Thoracic aorta (tissue), 2 donors: Measurements from ENCODE around the gene MED4. TPM values are rescaled to one million over a fixed set of nuclear protein-coding genes. Genes with fewer than 3 reads are reported as not detected.
A peak's percentile ranks its signal among the peaks of the same experiment; 100 is the strongest.

Experiments used
- ATAC-seq: fragments of 150-250 bp; one replicate; pipeline ENCODE4 v1.8.0; 2017; ENCODE audit warnings: low read depth; ENCODE audit not compliant: insufficient number of reproducible peaks, low FRiP score
- DNase-seq: peaks from one replicate; pipeline ENCODE4 v3.0.0-alpha.2; 2020; ENCODE audit warnings: low spot score
- H3K27ac ChIP-seq, 2 donors: fragments of 200-600 bp; sonication (generic); 1 replicate in 1 of 2; 2 replicates in 1 of 2; pipeline ENCODE4 v1.5.1; 2016; ENCODE audit warnings: mild to moderate bottlenecking in 2 of 2, moderate library complexity in 2 of 2
- H3K27me3 ChIP-seq: fragments of 200-600 bp; sonication (generic); replicated peaks from 2 replicates; pipeline ENCODE4 v1.6.0; 2016; ENCODE audit warnings: mild to moderate bottlenecking; ENCODE audit not compliant: insufficient read depth
- H3K36me3 ChIP-seq: fragments of 200-600 bp; sonication (generic); one replicate; pipeline ENCODE4 v1.5.1; 2016
- H3K4me1 ChIP-seq, 2 donors: fragments of 200-600 bp; sonication (generic); 1 replicate in 1 of 2; 2 replicates in 1 of 2; pipeline versions ENCODE4 v1.5.1 to v1.6.0; 2016; ENCODE audit warnings: low read depth in 2 of 2, mild to moderate bottlenecking in 1 of 2; ENCODE audit not compliant: control insufficient read depth in 1 of 2
- H3K4me3 ChIP-seq: fragments of 200-600 bp; sonication (generic); 2 replicates; pipeline ENCODE4 v1.5.1; 2016; ENCODE audit warnings: mild to moderate bottlenecking
- H3K9me3 ChIP-seq: fragments of 200-600 bp; sonication (generic); 2 replicates; pipeline ENCODE4 v1.5.1; 2016
- CTCF ChIP-seq: fragments of 200-600 bp; sonication (generic); IDR thresholded peaks from one replicate; pipeline ENCODE4 v1.5.1; 2019; ENCODE audit warnings: antibody characterized with exemption
- total RNA-seq, 2 donors: library from RNA; depleted of rRNA; stranded (reverse); fragments of >200 nt; gene quantifications; one replicate each; pipeline versions ENCODE4 v1.1.0 to v1.2.3, GENCODE V29; 2016

Gene MED4
- total RNA-seq, 2 donors from 2014 or later, result 13.3 to 35.0 TPM

- no peak for DNase-seq
- peaks cover 17 to 23% of the 10 kb centered on the region in 2 donors for H3K4me1 ChIP-seq
- no peaks in the 10 kb centered on the region for H3K36me3 ChIP-seq
- TF ChIP-seq CTCF, result no peak
- no peaks in the 10 kb centered on the region for H3K27me3 ChIP-seq
- no peaks in the 10 kb centered on the region for H3K9me3 ChIP-seq
- no peak overlapping the region for H3K4me3 ChIP-seq
- no peak for ATAC-seq
- H3K27ac ChIP-seq, result peak overlapping the region; percentile 55 to 58
Observed at GRCh38 chr13:48110931-48111721, 16.2 kb upstream of the MED4 start.

GRCh38 chr13:48110132-48110868 is 15.4 kb upstream of the MED4 start:
- Histone ChIP-seq H3K9me3 (no peaks in the 10 kb centered on the region), H3K36me3 (no peaks in the 10 kb centered on the region), H3K4me3 (no peak overlapping the region), H3K27me3 (no peaks in the 10 kb centered on the region), H3K27ac (peak overlapping the region; percentile 55 to 58), H3K4me1 (peaks cover 17 to 23% of the 10 kb centered on the region in 2 donors)
- no peak for DNase-seq
- peak; percentile 38 for ATAC-seq
- TF ChIP-seq CTCF, result no peak

- H3K9me3 ChIP-seq, result no peaks in the 10 kb centered on the region
- no peak for ATAC-seq
- no peak for TF ChIP-seq CTCF
Observed at GRCh38 chr13:48108106-48108505, 13.2 kb upstream of the MED4 start.

GRCh38 chr13:48097793-48098192 is 2.9 kb upstream of the MED4 start:
- Histone ChIP-seq H3K4me3 (no peak overlapping the region), H3K36me3 (no peaks in the 10 kb centered on the region), H3K4me1 (peaks cover 13 to 16% of the 10 kb centered on the region in 2 donors), H3K27me3 (no peaks in the 10 kb centered on the region), H3K9me3 (no peaks in the 10 kb centered on the region), H3K27ac (no peak overlapping the region)
- no peak for TF ChIP-seq CTCF
- DNase-seq, result no peak
- ATAC-seq, result no peak

More at GRCh38 chr13:48108106-48108505, 13.2 kb upstream of the MED4 start:
- no peak for DNase-seq
- peaks cover 17 to 23% of the 10 kb centered on the region in 2 donors for H3K4me1 ChIP-seq
- no peak overlapping the region for H3K4me3 ChIP-seq
- H3K27me3 ChIP-seq, result no peaks in the 10 kb centered on the region
- no peak overlapping the region for H3K27ac ChIP-seq
- no peaks in the 10 kb centered on the region for H3K36me3 ChIP-seq

GRCh38 chr13:48096670-48097069 is 1.8 kb upstream of the MED4 start:
- peaks cover 16 to 19% of the 10 kb centered on the region in 2 donors for H3K4me1 ChIP-seq
- ATAC-seq (no peak), DNase-seq (no peak)
- H3K27me3 ChIP-seq, result no peaks in the 10 kb centered on the region
- no peaks in the 10 kb centered on the region for H3K9me3 ChIP-seq
- TF ChIP-seq CTCF, result no peak
- no peaks in the 10 kb centered on the region for H3K36me3 ChIP-seq
- no peak overlapping the region for H3K4me3 ChIP-seq
- no peak overlapping the region for H3K27ac ChIP-seq
